Suppressor macrophage treated with lipopolysaccharide for 4 hours (primary cell): ENCODE measurements around the gene UCN3.
"Not testable (repeated sequence)": the region's sequence is repeated elsewhere in the genome, so short reads cannot be mapped to it uniquely, and the experiment has no call there.

Experiments
- DNase-seq: peaks from one replicate; pipeline ENCODE4 v3.0.0-alpha.2; 2020

Gene UCN3

GRCh38 chr10:5369362-5370158 is 4.8 kb downstream of the UCN3 start:
- DNase-seq: no peak

- DNase-seq: no peak
These were observed 6.0 kb downstream of the UCN3 start for GRCh38 chr10:5370493-5371352.

- no peak for DNase-seq
These were observed 8.5 kb downstream of the UCN3 start for GRCh38 chr10:5373307-5373706.

- no peak for DNase-seq
These were observed 9.3 kb downstream of the UCN3 start for GRCh38 chr10:5373891-5374611.

GRCh38 chr10:5376450-5376849 is 11.7 kb downstream of the UCN3 start:
- no peak for DNase-seq

- not testable (repeated sequence) for DNase-seq
These were observed 14.4 kb downstream of the UCN3 start for GRCh38 chr10:5379202-5379601.

GRCh38 chr10:5380395-5380794 is 15.6 kb downstream of the UCN3 start:
- not testable (repeated sequence) for DNase-seq

- no peak for DNase-seq
These were observed 16.4 kb downstream of the UCN3 start for GRCh38 chr10:5381187-5381586.

GRCh38 chr10:5385224-5385623 is 20.5 kb downstream of the UCN3 start:
- no peak for DNase-seq

- no peak for DNase-seq
These were observed 22.4 kb downstream of the UCN3 start for GRCh38 chr10:5387169-5387568.

GRCh38 chr10:5390607-5391205 is 25.9 kb downstream of the UCN3 start:
- DNase-seq: no peak

- no peak for DNase-seq
These were observed 27.0 kb downstream of the UCN3 start for GRCh38 chr10:5391790-5392189.

GRCh38 chr10:5393529-5393928 is 28.8 kb downstream of the UCN3 start:
- DNase-seq: no peak

- DNase-seq: no peak
These were observed 30.4 kb downstream of the UCN3 start for GRCh38 chr10:5395168-5395567.

- no peak for DNase-seq
These were observed 32.0 kb downstream of the UCN3 start for GRCh38 chr10:5396556-5397300.

- DNase-seq: no peak
These were observed 34.6 kb downstream of the UCN3 start for GRCh38 chr10:5399332-5399731.

- DNase-seq: no peak
These were observed 35.9 kb downstream of the UCN3 start for GRCh38 chr10:5400468-5401240.

GRCh38 chr10:5402798-5403197 is 38.0 kb downstream of the UCN3 start:
- DNase-seq: no peak

- DNase-seq: no peak
These were observed 39.7 kb downstream of the UCN3 start, which contains the start of gene TUBAL3 for GRCh38 chr10:5404208-5405041. TSS of gene TUBAL3 (minus strand) at chr10:5404828. CDS start at chr10:5404792, 36 bp downstream.

GRCh38 chr10:5406918-5407317 is 42.2 kb downstream of the UCN3 start:
- no peak for DNase-seq
